GM06990 (cell line): ENCODE measurements around the gene RXRA.

Experiments used
- DNase-seq: peaks from one replicate; pipeline ENCODE4 v3.0.0-alpha.2; 2011; ENCODE audit not compliant: insufficient read length; ENCODE audit errors: extremely low read depth
- H3K27me3 ChIP-seq: replicated peaks from 2 replicates; pipeline ENCODE4 v1.6.0; 2011; ENCODE audit warnings: low read length; ENCODE audit not compliant: control insufficient read depth, insufficient read depth
- H3K36me3 ChIP-seq: 2 replicates; pipeline ENCODE4 v1.5.1; 2011; ENCODE audit warnings: low read length; ENCODE audit not compliant: control insufficient read depth, insufficient read depth
- H3K4me3 ChIP-seq: replicated peaks from 2 replicates; pipeline ENCODE4 v1.5.1; 2011; ENCODE audit warnings: low read depth, mild to moderate bottlenecking, control low read depth, low read length
- CTCF ChIP-seq: IDR thresholded peaks from 2 replicates; pipeline ENCODE4 v1.5.1; 2011; ENCODE audit warnings: low read length, control low read depth, mild to moderate bottlenecking, inconsistent platforms; ENCODE audit not compliant: insufficient read depth, poor library complexity, severe bottlenecking

RXRA gene

GRCh38 chr9:134318941-134319305, 7.3 kb upstream of the RXRA start:
- Histone ChIP-seq H3K4me3 (no peak overlapping the region), H3K27me3 (no peaks in the 10 kb centered on the region; the same call in none of the 2 replicates), H3K36me3 (no peaks in the 10 kb centered on the region)
- no peak for DNase-seq
- no peak for TF ChIP-seq CTCF

- TF ChIP-seq CTCF: no peak
- no peaks in the 10 kb centered on the region for H3K36me3 ChIP-seq
- DNase-seq: no peak
- no peak overlapping the region for H3K4me3 ChIP-seq
- no peaks in the 10 kb centered on the region; the same call in none of the 2 replicates for H3K27me3 ChIP-seq
Observed at GRCh38 chr9:134319306-134320125, 6.7 kb upstream of the RXRA start.

GRCh38 chr9:134320126-134320867, 6.0 kb upstream of the RXRA start:
- H3K27me3 ChIP-seq: peaks cover 2% of the 10 kb centered on the region

GRCh38 chr9:134320868-134321471, 5.3 kb upstream of the RXRA start:
- peaks cover 4% of the 10 kb centered on the region for H3K27me3 ChIP-seq

More at GRCh38 chr9:134320126-134320867, 6.0 kb upstream of the RXRA start:
- TF ChIP-seq CTCF: no peak
- no peak for DNase-seq
- no peaks in the 10 kb centered on the region for H3K36me3 ChIP-seq
- H3K4me3 ChIP-seq: no peak overlapping the region

GRCh38 chr9:134321531-134321930, 4.7 kb upstream of the RXRA start:
- Histone ChIP-seq H3K4me3 (no peak overlapping the region), H3K27me3 (peaks cover 4% of the 10 kb centered on the region), H3K36me3 (no peaks in the 10 kb centered on the region)
- DNase-seq: no peak
- TF ChIP-seq CTCF: no peak

More at GRCh38 chr9:134320868-134321471, 5.3 kb upstream of the RXRA start:
- Histone ChIP-seq H3K4me3 (no peak overlapping the region), H3K36me3 (no peaks in the 10 kb centered on the region)
- TF ChIP-seq CTCF: no peak
- no peak for DNase-seq
